GM12878 (cell line): ENCODE measurements around the gene STX16. TPM values are rescaled to one million over a fixed set of nuclear protein-coding genes. Genes with fewer than 3 reads are reported as not detected.

Source experiments
- ATAC-seq: fragments of 200-7000 bp; cut with Tn5 transposase; 3 replicates; pipeline ENCODE4 v1.9.1; 2020; ENCODE audit warnings: mild to moderate bottlenecking, moderate library complexity
- BruUV-seq: library from RNA; stranded (reverse); fragments of 400-500 nt; replicated peaks from 2 replicates; lab custom pipeline; 2021; lab: Mats Ljungman, UMichigan
- CTCF ChIA-PET: fragments of 300-600 bp; sonication (Branson Sonifier 250); formaldehyde crosslinking; extraction: SDS; loops from one replicate; lab custom pipeline; 2021; ENCODE audit warnings: inconsistent platforms; lab: Yijun Ruan, JAX
- POLR2A ChIA-PET: fragments of 350-600 bp; formaldehyde crosslinking; extraction: SDS; loops from one replicate; lab custom pipeline; 2021; ENCODE audit warnings: inconsistent platforms; lab: Charles Lee
- RAD21 ChIA-PET: fragments of 300-600 bp; sonication (Branson Sonifier 250); formaldehyde crosslinking; loops from one replicate; lab custom pipeline; 2023; ENCODE audit warnings: antibody characterized with exemption; ENCODE audit not compliant: unreplicated experiment; lab: Charles Lee
- SMC1A ChIA-PET: fragments of 300-600 bp; sonication (Branson Sonifier 250); formaldehyde crosslinking; loops from one replicate; lab custom pipeline; 2023; ENCODE audit not compliant: unreplicated experiment, uncharacterized antibody; lab: Charles Lee
- DNase-seq: peaks from one replicate; pipeline ENCODE4 v3.0.0-alpha.2; 2011; ENCODE audit warnings: low read depth, low spot score
- FAIRE-seq: peaks from 3 replicates; lab custom pipeline; 2011; peaks lifted over from hg19 to GRCh38; lab: Jason Lieb, UNC
- H2AFZ ChIP-seq: 2 replicates; pipeline ENCODE4 v1.6.0; 2011; ENCODE audit warnings: low read depth, low read length, control low read depth; ENCODE audit not compliant: control insufficient read depth
- H3K27ac ChIP-seq: 2 replicates; pipeline ENCODE4 v1.5.1; 2011; ENCODE audit warnings: control low read depth; ENCODE audit not compliant: control insufficient read depth, insufficient read depth
- H3K27me3 ChIP-seq, 2 experiments: replicated peaks in 1 of 2; 2 replicates each; pipeline versions ENCODE4 v1.6.0 to v1.6.1; 2011; ENCODE audit warnings: low read length in 1 of 2; ENCODE audit not compliant: control insufficient read depth in 2 of 2, insufficient read depth in 2 of 2
- H3K36me3 ChIP-seq, 2 experiments: 2 replicates each; pipeline ENCODE4 v1.5.1; 2011; ENCODE audit warnings: low read length in 1 of 2; ENCODE audit not compliant: control insufficient read depth in 2 of 2, insufficient read depth in 2 of 2
- H3K4me1 ChIP-seq: 2 replicates; pipeline ENCODE4 v1.6.1; 2011; ENCODE audit warnings: mild to moderate bottlenecking, low read length, moderate library complexity, mixed read lengths; ENCODE audit not compliant: control insufficient read depth, insufficient read depth
- H3K4me2 ChIP-seq: 2 replicates; pipeline ENCODE4 v1.6.0; 2011; ENCODE audit warnings: control low read depth; ENCODE audit not compliant: control insufficient read depth, insufficient read depth
- H3K4me3 ChIP-seq: fragments of 200-600 bp; sonication (generic); 2 replicates; pipeline ENCODE4 v1.5.1; 2016
- H3K79me2 ChIP-seq: 2 replicates; pipeline ENCODE4 v1.6.0; 2011; ENCODE audit warnings: low read length; ENCODE audit not compliant: control insufficient read depth, insufficient read depth
- H3K9ac ChIP-seq: 2 replicates; pipeline ENCODE4 v1.8.0; 2011; ENCODE audit warnings: low read length, control low read depth, mixed read lengths; ENCODE audit not compliant: control insufficient read depth, insufficient read depth
- H3K9me3 ChIP-seq: replicated peaks from 3 replicates; pipeline ENCODE4 v1.5.1; 2011; ENCODE audit warnings: mild to moderate bottlenecking, low read length; ENCODE audit not compliant: control insufficient read depth, insufficient read depth
- H4K20me1 ChIP-seq: 2 replicates; pipeline ENCODE4 v1.6.0; 2011; ENCODE audit not compliant: control insufficient read depth, insufficient read depth
- ASH2L ChIP-seq: fragments of 300-600, 200-600 bp; sonication (generic); IDR thresholded peaks from 2 replicates; pipeline ENCODE4 v1.6.1; 2017; ENCODE audit warnings: low read depth, mild to moderate bottlenecking, borderline replicate concordance
- CEBPB ChIP-seq, 2 experiments: fragments of 150-350 bp in 1 of 2; IDR thresholded peaks; 2 replicates each; pipeline ENCODE4 v1.6.1; 2012 to 2014; ENCODE audit warnings: low read depth in 2 of 2, low read length in 2 of 2, borderline replicate concordance in 1 of 2, inconsistent platforms in 1 of 2
- CREB1 ChIP-seq: IDR thresholded peaks from 2 replicates; pipeline ENCODE4 v1.6.1; 2012; ENCODE audit warnings: low read depth, mild to moderate bottlenecking, inconsistent platforms
- EGR1 ChIP-seq, 2 experiments: IDR thresholded peaks; 1 replicate in 1 of 2; 2 replicates in 1 of 2; pipeline ENCODE4 v1.6.1; 2011 to 2012; ENCODE audit warnings: low read depth in 2 of 2, low read length in 2 of 2, borderline replicate concordance in 1 of 2, mild to moderate bottlenecking in 1 of 2, moderate library complexity in 1 of 2
- EZH2 ChIP-seq: IDR thresholded peaks from 2 replicates; pipeline ENCODE4 v1.6.1; 2012; ENCODE audit warnings: low read depth, mild to moderate bottlenecking, control low read depth, inconsistent platforms, low read length, borderline replicate concordance; ENCODE audit not compliant: control insufficient read depth
- HCFC1 ChIP-seq: fragments of 150-350 bp; IDR thresholded peaks from 2 replicates; pipeline ENCODE4 v1.6.1; 2014; ENCODE audit warnings: low read length
- HDAC6 ChIP-seq: fragments of 200-600 bp; sonication (generic); IDR thresholded peaks from one replicate; pipeline ENCODE4 v1.8.0; 2017; ENCODE audit warnings: antibody characterized with exemption; ENCODE audit not compliant: unreplicated experiment
- PAX8 ChIP-seq: fragments of 450-650 bp; IDR thresholded peaks from 2 replicates; pipeline ENCODE4 v1.6.1; 2017; ENCODE audit warnings: mild to moderate bottlenecking, moderate library complexity
- RAD51 ChIP-seq: fragments of 450-650 bp; IDR thresholded peaks from 2 replicates; pipeline ENCODE4 v1.6.1; 2016; ENCODE audit warnings: moderate library complexity, mild to moderate bottlenecking, inconsistent platforms
- TARDBP ChIP-seq: IDR thresholded peaks from 2 replicates; pipeline ENCODE4 v1.6.1; 2016; ENCODE audit warnings: borderline replicate concordance
- TCF7 ChIP-seq: IDR thresholded peaks from 2 replicates; pipeline ENCODE4 v1.6.1; 2014; ENCODE audit warnings: antibody characterized with exemption, borderline replicate concordance
- YBX1 ChIP-seq: fragments of 450-650 bp; IDR thresholded peaks from 2 replicates; pipeline ENCODE4 v1.6.1; 2016; ENCODE audit warnings: antibody characterized with exemption
- ZBED1 ChIP-seq: IDR thresholded peaks from 2 replicates; pipeline ENCODE4 v1.6.1; 2016; ENCODE audit warnings: borderline replicate concordance
- WGBS: methylation state at CpG from one replicate; pipeline ENCODE4 v1.1.6; 2016; ENCODE audit warnings: low lambda C conversion rate; ENCODE audit not compliant: insufficient replicate concordance, insufficient coverage; ENCODE audit errors: missing lambda C conversion rate; 5-methylcytosine and 5-hydroxymethylcytosine counted together
- in situ Hi-C: fragments of 300-500 bp; cut with MboI; formaldehyde crosslinking; loops from 9 replicates; pipeline ENCODE4 v1.14.3; 2018; ENCODE audit warnings: mixed read lengths
- intact Hi-C: fragments of 100-400 bp; cut with micrococcal nuclease; formaldehyde crosslinking; loops from one replicate; pipeline ENCODE4 v1.14.2; 2022; ENCODE audit not compliant: unreplicated experiment
- polyA plus RNA-seq, 11 experiments: library from polyadenylated mRNA; depleted of rRNA in 4 of 11; unstranded in 6 of 11; stranded (reverse) in 5 of 11; fragments of >200 nt; fragmentation: Nextera tagmentation in 4 of 11; fragmentation: Illumina TruSeq in 1 of 11; extraction: Ambion mirVana in 4 of 11; extraction: Trizol in 1 of 11; gene quantifications; 1 replicate in 1 of 11; 2 replicates in 10 of 11; pipeline versions ENCODE4 v1.2.1 to v1.2.3, GENCODE V29; 2011 to 2016; ENCODE audit warnings: inconsistent platforms in 2 of 11, missing spikeins in 2 of 11, low read depth in 1 of 11
- total RNA-seq, 4 experiments: library from RNA; depleted of rRNA in 3 of 4; stranded (reverse); fragments of >200 nt in 3 of 4; fragmentation: Illumina TruSeq in 1 of 4; extraction: Trizol in 1 of 4; gene quantifications; 2 replicates each; pipeline versions ENCODE4 v1.2.1 to v1.2.3, GENCODE V29; 2013 to 2021
- TF ChIP-seq, protein P1 (sequence below): fragments of 450-650 bp; IDR thresholded peaks from 2 replicates; pipeline ENCODE4 v1.6.1; 2017; ENCODE audit warnings: borderline replicate concordance
- TF ChIP-seq, protein P2 (sequence below): fragments of 450-650 bp; conservative IDR thresholded peaks from 2 replicates; pipeline ENCODE4 v1.6.1; 2017; ENCODE audit warnings: mild to moderate bottlenecking, moderate library complexity
- TF ChIP-seq, protein P3 (sequence below): fragments of 450-650 bp; IDR thresholded peaks from 2 replicates; pipeline ENCODE4 v1.6.1; 2017; ENCODE audit warnings: antibody characterized with exemption, mild to moderate bottlenecking, moderate library complexity
- TF ChIP-seq, protein P4 (sequence below): fragments of 450-650 bp; IDR thresholded peaks from 2 replicates; pipeline ENCODE4 v1.6.1; 2017; ENCODE audit warnings: low read depth, mild to moderate bottlenecking, moderate library complexity

The STX16 gene
- total and polyA plus RNA-seq, 10 of the 15 experiments (the other 5 are each of a cell fraction or from before 2014, with no cell fraction given), result 6.3 to 68.4 (median 35.8) TPM

DNA sequence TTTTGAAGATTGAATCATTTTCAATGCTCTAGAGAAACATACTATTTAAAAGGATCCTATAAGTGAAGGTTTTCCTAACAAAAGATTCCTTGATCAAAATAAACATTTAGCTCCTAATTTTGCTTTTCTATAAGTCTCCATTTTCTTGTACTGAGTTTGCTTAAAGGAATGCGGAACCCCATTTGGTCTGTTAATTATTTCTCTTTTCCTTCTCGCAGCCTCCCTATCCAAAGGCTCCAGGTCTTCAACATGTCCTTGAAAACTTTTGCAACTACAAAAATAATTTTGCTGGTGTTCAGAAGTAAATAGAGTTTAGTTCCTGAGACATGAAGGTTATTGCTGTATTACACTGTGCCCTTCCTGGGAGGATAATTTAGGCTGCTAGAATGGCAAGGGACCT, 33.2 kb downstream of the STX16 start (continued):
- TF ChIP-seq, protein P1, sequence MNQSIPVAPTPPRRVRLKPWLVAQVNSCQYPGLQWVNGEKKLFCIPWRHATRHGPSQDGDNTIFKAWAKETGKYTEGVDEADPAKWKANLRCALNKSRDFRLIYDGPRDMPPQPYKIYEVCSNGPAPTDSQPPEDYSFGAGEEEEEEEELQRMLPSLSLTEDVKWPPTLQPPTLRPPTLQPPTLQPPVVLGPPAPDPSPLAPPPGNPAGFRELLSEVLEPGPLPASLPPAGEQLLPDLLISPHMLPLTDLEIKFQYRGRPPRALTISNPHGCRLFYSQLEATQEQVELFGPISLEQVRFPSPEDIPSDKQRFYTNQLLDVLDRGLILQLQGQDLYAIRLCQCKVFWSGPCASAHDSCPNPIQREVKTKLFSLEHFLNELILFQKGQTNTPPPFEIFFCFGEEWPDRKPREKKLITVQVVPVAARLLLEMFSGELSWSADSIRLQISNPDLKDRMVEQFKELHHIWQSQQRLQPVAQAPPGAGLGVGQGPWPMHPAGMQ, result no peak
- TF ChIP-seq, protein P2, sequence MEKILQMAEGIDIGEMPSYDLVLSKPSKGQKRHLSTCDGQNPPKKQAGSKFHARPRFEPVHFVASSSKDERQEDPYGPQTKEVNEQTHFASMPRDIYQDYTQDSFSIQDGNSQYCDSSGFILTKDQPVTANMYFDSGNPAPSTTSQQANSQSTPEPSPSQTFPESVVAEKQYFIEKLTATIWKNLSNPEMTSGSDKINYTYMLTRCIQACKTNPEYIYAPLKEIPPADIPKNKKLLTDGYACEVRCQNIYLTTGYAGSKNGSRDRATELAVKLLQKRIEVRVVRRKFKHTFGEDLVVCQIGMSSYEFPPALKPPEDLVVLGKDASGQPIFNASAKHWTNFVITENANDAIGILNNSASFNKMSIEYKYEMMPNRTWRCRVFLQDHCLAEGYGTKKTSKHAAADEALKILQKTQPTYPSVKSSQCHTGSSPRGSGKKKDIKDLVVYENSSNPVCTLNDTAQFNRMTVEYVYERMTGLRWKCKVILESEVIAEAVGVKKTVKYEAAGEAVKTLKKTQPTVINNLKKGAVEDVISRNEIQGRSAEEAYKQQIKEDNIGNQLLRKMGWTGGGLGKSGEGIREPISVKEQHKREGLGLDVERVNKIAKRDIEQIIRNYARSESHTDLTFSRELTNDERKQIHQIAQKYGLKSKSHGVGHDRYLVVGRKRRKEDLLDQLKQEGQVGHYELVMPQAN, result no peak
- TF ChIP-seq HCFC1, result no peak

DNA sequence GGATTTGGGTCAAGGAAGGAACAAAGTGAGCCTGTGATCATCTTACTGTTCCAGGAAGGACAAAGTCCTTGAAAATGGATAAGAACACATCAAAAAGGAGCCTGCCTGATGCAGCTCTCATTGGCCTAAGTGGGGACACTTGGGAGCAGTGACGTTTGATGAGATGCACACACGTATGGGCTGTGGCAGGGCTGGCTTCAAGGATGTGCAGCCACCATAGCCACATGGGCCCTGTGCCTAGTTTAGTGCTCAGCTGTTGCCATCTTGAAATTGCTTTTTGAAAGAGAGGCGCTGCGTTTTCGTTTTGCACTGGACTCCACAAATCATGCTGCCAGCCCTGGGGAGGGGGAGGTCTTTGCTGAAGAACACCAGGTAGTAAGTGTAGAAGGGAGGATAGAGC, 34.9 kb downstream of the STX16 start:
- Histone ChIP-seq H3K9ac (no peak overlapping the region), H3K36me3 (no peaks in the 10 kb centered on the region), H3K4me3 (no peak overlapping the region), H3K4me2 (no peak overlapping the region), H4K20me1 (no peaks in the 10 kb centered on the region), H3K4me1 (no peaks in the 10 kb centered on the region), H3K27ac (no peak overlapping the region), H3K27me3 (no peaks in the 10 kb centered on the region), H2AFZ (no peak overlapping the region), H3K9me3 (no peaks in the 10 kb centered on the region), H3K79me2 (no peaks in the 10 kb centered on the region)
- CTCF ChIA-PET, result no interaction called here
- RAD21 ChIA-PET, result no interaction called here
- POLR2A ChIA-PET, result no interaction called here
- FAIRE-seq, result no peak
- SMC1A ChIA-PET, result interaction anchor here (0.8 kb wide), 1 partner anchor 28 kb away, joined by 3 read pairs; no protein-coding TSS in a partner anchor
- DNase-seq, result no peak
- BruUV-seq, result no TSS peak
- ATAC-seq, result no peak
- in situ Hi-C loops (loop anchor here (25.0 kb wide), 1 partner anchor 449 kb away; the partner anchor contains the start of gene ANKRD60), intact Hi-C loops (no loop called here)
- 100% methylated on average over 5 of the region's 5 CpGs for WGBS
- no peak for TF ChIP-seq EGR1 (IDR thresholded peaks at IDR 0.05; ENCODE audit: borderline replicate concordance in 1 of 2, low read depth in 2 of 2, low read length in 2 of 2)
- TF ChIP-seq TCF7, result no peak
- TF ChIP-seq CEBPB (IDR thresholded peaks at IDR 0.05; ENCODE audit: borderline replicate concordance in 1 of 2, low read depth in 2 of 2, low read length in 2 of 2), result no peak
- no peak for TF ChIP-seq EZH2
- no peak for TF ChIP-seq CREB1
- TF ChIP-seq PAX8, result no peak
- TF ChIP-seq, protein P3, sequence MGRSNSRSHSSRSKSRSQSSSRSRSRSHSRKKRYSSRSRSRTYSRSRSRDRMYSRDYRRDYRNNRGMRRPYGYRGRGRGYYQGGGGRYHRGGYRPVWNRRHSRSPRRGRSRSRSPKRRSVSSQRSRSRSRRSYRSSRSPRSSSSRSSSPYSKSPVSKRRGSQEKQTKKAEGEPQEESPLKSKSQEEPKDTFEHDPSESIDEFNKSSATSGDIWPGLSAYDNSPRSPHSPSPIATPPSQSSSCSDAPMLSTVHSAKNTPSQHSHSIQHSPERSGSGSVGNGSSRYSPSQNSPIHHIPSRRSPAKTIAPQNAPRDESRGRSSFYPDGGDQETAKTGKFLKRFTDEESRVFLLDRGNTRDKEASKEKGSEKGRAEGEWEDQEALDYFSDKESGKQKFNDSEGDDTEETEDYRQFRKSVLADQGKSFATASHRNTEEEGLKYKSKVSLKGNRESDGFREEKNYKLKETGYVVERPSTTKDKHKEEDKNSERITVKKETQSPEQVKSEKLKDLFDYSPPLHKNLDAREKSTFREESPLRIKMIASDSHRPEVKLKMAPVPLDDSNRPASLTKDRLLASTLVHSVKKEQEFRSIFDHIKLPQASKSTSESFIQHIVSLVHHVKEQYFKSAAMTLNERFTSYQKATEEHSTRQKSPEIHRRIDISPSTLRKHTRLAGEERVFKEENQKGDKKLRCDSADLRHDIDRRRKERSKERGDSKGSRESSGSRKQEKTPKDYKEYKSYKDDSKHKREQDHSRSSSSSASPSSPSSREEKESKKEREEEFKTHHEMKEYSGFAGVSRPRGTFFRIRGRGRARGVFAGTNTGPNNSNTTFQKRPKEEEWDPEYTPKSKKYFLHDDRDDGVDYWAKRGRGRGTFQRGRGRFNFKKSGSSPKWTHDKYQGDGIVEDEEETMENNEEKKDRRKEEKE, result no peak
- no peak for TF ChIP-seq ASH2L
- no peak for TF ChIP-seq YBX1
- no peak for TF ChIP-seq HDAC6
- TF ChIP-seq, protein P4, sequence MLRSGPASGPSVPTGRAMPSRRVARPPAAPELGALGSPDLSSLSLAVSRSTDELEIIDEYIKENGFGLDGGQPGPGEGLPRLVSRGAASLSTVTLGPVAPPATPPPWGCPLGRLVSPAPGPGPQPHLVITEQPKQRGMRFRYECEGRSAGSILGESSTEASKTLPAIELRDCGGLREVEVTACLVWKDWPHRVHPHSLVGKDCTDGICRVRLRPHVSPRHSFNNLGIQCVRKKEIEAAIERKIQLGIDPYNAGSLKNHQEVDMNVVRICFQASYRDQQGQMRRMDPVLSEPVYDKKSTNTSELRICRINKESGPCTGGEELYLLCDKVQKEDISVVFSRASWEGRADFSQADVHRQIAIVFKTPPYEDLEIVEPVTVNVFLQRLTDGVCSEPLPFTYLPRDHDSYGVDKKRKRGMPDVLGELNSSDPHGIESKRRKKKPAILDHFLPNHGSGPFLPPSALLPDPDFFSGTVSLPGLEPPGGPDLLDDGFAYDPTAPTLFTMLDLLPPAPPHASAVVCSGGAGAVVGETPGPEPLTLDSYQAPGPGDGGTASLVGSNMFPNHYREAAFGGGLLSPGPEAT, result no peak
- no peak for TF ChIP-seq RAD51
- no peak for TF ChIP-seq ZBED1
- no peak for TF ChIP-seq TARDBP
